Panc1 (cell line): ENCODE results near the gene POFUT2.

Experiments used
- CTCF ChIP-seq: fragments of 450-650 bp; IDR thresholded peaks from 2 replicates; pipeline ENCODE4 v1.5.1; 2017; ENCODE audit warnings: mild to moderate bottlenecking
- POLR2AphosphoS5 ChIP-seq: IDR thresholded peaks from 2 replicates; pipeline ENCODE4 v1.6.1; 2012; ENCODE audit warnings: mild to moderate bottlenecking, low read depth, low read length, moderate library complexity

- TF ChIP-seq CTCF (no peak), POLR2AphosphoS5 (no peak)
Measured at GRCh38 chr21:45297869-45298268, 10.2 kb upstream of the POFUT2 start.
